Midbrain (tissue), 1 donor: ENCODE results near the gene NXF1.
"Not testable (repeated sequence)": the region's sequence is repeated elsewhere in the genome, so short reads cannot be mapped to it uniquely, and the experiment has no call there.

Source experiments
- DNase-seq: peaks from one replicate; lab custom pipeline; 2025; lab: John Stamatoyannopoulos, UW

NXF1 gene

DNA sequence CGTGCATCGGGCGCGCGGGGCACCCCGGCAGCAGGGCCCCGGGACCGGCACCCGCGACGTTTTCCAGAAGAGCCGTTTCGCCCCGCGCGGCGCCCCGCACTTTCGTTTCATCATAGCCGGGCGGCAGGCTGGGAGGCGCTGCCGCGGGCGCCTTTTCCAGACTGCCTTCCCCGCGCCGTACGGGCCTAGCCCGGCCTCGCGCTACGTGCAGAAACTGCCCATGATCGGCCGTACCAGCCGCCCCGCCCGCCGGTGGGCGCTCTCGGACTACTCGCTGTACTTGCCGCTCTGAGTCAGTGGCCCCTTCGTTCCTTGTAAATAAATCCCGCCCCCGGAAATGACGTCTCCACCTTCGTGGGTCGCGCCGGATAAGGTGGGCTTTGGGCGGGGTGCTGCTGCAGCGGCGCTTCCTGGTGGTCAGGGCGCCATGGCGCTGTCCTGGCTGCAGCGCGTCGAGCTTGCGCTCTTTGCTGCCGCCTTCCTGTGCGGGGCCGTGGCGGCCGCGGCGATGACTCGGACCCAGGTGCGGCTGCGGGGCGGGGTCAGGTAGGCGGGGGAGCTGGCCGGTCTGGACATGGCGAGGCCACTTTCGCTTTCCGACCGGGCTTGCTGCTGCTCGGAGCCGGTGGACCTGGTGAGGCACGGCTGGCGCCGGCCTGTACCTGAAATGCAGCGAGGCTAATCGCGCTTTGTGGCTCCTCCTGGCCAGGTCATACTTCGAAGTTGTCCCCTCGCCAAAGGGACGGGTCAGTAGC lies 18.1 kb downstream of the NXF1 start, which contains the start of gene TMEM179B:
Gene TMEM179B (plus strand): TSS at position 398 of the 755 bp plus-strand sequence. CDS start 30 bp downstream, at position 428.
- peak; percentile 98 for DNase-seq

DNA sequence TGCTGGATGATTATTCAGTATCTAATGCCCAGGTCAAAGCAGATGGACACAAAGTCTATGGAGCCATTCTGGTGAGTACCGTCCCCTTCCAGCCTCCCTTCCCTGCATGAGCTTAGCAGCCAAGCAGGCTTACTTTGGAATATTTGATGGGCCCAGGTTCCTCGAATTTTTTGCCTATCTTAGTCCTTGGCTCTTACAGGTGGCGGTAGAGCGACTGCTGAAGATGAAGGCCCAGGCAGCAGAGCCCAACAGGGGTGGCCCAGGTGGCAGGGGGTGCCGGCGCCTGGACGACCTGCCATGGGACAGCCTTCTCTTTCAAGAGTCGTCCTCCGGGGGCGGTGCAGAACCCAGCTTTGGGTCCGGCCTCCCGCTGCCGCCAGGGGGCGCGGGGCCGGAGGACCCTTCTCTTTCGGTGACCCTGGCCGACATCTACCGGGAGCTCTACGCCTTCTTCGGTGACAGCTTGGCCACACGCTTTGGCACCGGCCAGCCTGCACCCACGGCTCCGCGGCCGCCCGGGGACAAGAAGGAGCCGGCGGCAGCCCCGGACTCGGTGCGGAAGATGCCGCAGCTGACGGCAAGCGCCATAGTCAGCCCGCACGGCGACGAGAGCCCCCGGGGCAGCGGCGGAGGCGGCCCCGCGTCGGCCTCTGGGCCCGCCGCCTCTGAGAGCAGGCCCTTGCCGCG lies 18.8 kb downstream of the NXF1 start:
- DNase-seq = peak; percentile 88

DNA sequence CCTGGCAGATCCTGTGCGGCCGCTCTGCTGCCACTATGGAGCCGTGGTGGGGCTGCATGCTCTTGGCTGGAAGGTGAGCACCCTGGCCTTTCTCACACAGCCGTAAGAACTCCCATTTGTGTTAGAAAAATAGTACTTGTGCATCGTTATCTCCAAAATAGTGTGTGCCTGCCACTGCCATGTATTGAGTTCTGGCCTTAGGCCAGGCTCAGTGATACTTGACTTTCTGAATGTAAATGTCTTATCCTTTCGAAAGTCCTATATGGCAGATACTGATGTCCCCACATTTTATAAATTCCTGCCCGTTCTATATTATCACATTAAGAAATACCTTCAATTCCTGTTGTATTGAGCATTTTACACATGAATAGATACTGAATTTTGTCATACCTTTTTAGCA lies 22.5 kb downstream of the NXF1 start:
- no peak for DNase-seq

DNA sequence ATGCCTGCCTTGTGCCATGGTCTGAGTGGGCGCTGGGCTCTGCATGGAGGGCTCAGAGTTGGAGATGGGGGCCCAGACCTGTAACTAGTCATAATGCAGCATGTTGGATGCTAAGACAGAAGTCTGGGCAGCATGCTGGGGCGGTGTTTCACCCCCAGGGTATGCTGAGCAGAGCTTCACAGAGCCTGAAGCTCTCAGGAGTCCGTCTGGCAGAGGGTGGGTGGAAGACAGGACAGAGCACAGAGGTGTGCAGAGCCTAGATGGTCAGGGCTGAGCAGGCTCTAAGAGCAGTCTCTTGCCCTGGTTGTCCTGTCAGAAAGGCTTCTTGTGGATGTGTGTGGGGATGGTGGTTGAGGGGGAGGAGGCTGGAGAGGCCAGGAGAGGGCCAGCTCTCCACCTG lies 26.8 kb downstream of the NXF1 start:
- no peak for DNase-seq

DNA sequence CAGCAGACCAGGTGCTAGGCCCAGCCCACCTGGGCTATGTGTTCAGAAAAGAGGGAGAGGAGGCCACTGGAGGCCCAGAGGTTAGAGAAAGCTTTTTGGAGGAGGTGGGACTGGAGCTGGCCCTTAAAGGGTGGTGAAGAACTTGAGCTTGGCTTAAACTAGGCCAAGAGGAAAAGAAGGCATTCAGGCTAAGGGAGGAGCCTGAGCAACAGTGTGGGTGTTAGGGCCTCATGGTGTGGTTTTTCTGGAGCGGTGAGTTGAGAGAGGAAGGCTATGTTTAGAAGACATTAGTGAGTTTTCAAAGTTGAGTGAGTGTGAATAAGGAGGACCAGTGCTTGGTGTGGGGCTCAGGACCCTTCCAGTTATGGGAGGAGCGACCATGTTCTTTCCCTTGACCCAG lies 27.9 kb downstream of the NXF1 start:
- no peak for DNase-seq

DNA sequence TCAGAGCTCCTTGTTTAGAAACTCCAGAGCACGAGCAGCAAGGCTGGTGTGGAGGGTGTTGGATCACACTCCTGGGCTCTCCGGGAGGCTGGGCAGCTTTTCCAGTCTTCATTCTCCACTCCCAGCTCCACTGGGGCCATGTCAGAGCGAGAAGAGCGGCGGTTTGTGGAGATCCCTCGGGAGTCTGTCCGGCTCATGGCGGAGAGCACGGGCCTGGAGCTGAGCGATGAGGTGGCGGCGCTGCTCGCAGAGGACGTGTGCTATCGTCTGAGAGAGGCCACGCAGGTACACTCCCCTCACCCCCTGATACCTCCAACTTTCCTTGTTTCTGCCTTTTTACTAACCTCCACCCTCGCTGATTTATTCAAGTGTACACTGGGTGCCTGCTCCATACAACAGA lies 29.6 kb downstream of the NXF1 start:
- no peak for DNase-seq

DNA sequence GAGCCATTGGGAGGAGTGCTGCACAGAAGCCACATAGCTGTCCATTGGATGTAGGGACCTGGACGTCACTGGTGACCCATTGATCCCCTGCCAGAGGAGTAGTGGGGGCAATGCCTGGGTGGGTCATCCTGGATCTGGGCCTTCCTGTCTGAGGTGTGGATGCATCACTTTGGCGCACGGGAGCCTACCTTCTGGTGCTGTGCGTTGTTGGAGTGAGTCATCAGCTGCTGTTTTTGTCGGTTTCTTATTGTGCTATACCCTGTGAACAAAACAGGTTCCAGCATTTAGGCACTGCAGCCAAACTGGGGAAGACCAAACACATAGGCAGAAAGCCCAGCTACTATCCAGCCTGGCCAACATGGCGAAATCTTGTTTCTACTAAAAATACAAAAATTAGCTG lies 30.8 kb downstream of the NXF1 start:
- no peak for DNase-seq

DNA sequence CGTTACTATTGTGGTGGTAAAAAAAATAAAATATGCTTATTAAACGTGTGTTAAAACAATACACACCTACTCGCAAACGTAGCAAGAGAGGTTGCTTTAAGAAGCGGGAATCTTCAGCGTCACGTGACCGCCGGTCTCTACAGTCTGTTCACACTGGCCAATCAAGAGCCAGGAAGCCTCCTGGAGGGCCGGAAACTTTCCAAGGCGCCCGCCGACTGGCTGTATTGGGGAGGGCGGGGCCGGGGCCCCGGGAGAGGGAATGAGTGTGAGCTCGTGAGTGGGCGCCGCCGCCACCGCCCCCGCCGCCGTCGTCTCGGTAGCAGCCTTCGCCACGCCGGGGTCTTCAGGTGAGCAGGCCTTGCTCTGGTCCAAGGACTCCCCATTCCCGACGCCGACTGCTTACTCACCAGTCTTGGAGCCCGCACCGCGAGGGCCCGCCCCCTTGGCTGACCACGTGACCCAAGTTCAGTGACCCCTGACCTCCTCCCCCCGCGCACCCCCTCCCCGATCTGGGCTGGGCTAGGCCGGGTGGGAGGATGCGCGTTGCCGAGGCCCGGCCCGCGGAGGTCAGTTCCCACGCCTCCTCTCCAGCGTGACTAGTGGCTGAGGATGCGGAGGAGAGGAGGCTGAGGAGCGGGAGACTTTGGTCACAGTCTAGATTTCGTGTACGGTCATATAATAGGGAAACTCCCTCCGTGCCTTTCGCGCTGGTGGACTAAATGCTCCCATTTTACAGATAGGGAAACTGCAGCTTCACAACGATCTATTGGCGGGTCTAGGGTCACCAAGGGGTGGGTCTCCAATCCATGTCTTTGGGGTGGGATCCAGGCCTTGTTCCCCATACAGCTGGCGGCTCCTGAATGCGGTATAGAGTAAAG lies 33.9 kb downstream of the NXF1 start, which contains the start of gene TAF6L:
Gene TAF6L (plus strand): TSS at position 253 of the 878 bp plus-strand sequence. CDS start 4,388 bp downstream, outside the sequence.
- peak; percentile 97 for DNase-seq

DNA sequence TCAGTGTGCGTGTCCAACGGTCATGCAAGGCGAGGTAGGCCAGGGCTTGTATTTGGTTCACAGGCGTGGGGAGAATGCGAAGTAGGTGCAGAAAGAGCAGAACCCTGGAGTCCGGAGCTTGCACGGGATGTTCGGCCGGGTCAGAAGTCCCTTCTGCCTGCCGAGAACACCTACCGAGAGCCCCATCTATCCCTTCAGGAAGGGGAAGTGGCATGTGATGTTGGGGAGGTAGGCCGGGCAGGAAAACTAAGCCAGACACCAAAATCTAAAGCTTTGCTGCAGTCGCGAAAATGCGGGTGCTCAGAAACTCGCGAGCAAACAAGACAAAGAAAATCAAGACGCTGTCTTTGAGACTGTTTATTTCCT lies 34.5 kb downstream of the NXF1 start:
- DNase-seq = peak; percentile 74

DNA sequence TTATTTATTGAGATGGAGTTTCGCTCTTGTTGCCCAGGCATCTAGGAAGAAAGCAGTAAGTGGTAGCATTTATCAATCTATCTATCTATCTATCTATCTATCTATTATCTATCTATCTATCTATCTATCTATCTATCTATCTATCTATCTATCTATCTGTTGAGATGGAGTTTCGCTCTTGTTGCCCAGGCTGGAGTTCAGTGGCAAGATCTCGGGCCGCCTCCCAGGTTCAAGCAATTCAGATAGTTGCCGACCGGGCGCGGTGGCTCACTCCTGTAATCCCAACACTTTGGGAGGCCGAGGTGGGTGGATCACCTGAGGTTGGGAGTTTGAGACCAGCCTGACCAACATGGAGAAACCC lies 44.4 kb downstream of the NXF1 start:
- DNase-seq = not testable (repeated sequence)

DNA sequence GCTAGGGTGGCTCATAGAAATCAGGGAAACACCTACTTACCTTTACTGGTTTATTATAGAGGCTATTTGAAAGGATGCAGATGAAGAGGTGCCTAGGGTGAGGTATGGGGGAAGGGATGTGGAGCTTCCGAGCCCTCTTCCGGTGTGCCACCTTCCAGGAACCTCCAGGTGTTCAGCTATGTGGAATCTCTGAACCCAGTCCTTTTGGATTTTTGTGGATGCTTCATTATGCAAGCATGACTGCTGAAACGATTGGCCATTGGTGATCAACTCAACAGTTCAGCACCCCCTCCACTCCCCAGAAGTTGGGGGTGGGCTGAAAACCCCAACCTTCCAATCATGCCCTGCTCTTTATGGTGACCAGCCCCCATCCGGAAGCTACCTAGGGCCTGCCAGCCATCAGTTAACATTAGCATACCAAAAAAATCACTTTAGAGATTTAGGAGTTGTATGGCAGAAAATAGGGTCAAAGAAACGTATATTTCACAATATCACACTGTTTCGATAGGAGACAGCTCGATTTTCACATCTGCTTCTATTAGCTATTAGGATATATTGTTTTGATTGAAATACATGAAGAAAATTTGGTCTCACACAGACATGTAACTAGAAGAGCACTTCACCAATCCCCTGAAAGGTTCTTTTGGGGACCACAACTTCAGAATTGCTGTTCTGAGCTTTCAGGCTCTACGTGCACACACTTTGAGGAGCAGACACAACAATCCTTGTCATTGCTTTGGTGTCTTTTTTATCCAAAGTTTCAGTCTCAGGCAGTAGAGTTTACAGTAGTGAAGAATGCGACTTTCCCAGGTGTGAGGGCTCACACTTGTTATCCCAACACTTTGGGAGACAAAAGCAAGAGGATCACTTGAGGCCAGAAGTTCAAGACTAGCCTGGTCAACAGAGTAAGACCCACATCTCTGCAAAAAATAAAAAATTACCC lies 47.1 kb downstream of the NXF1 start:
- DNase-seq = no peak

DNA sequence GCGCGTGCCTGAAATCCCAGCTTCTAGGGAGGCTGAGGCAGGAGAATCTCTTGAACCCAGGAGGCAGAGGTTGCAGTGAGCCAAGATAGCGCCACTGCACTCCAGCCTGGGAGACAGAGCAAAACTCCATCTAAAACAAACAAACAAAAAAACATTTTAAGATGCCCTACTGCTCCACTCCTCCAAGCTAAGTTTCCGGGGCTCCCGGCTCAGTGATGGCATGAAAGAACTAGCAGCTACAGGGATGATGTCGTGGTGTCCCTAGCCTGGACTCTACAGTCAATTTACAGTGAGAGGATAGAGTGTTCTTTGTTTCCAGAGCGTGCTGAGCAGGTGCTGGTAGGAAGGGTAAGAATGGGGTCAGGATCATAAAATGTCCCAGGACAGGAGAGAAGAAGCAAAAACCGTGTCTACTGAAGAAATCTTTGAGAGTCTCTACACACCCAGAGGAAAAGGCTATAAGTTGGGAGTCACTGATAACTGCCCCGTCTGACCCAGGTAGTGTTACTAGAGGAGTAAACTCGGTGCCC lies 50.1 kb downstream of the NXF1 start:
- DNase-seq = no peak

DNA sequence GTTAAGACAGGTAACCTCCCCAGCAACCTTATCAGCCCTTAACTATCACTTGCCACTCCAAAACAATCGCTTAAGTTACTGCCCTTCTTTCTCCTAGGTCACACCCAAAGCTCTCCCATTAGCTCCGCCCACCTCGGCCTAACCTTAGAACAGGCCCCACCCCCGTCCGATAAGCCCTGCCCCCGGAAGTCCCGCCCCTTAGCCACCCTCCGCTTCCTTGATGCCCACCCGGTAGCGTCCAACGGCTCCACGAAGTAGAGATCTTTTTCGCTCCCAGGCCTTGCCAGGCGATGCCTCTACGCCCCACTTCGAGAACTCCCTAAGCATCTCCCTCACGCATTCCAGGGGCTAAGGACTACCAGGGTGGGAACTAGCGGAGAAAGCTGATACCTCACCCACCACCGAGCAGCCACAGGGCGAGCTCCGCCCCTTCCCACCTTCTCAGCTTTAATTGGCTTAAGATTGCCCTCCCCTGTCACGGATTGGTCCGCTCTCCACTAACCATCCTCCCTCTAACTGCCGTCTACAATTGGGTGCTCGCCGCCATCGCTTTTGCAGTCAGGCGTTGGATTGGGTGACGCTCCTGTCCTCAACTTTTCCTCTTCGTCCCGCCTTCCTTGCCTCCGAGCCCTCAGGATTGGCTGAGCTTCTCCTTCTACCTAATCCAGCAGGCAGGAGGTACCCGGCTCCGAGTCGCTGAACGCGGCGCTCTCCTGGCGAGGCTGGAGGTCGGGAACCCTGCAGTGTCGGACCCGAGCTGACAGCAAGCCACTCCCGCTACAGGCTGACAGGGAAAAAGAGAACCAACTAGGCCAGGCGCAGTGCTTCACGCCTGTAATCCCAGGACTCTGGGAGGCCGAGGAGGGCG lies 51.3 kb downstream of the NXF1 start, which contains the start of gene ZBTB3:
Gene ZBTB3 (minus strand): TSS at position 425 of the 868 bp plus-strand sequence. CDS start 496 bp downstream, outside the sequence.
- peak; percentile 98 for DNase-seq

DNA sequence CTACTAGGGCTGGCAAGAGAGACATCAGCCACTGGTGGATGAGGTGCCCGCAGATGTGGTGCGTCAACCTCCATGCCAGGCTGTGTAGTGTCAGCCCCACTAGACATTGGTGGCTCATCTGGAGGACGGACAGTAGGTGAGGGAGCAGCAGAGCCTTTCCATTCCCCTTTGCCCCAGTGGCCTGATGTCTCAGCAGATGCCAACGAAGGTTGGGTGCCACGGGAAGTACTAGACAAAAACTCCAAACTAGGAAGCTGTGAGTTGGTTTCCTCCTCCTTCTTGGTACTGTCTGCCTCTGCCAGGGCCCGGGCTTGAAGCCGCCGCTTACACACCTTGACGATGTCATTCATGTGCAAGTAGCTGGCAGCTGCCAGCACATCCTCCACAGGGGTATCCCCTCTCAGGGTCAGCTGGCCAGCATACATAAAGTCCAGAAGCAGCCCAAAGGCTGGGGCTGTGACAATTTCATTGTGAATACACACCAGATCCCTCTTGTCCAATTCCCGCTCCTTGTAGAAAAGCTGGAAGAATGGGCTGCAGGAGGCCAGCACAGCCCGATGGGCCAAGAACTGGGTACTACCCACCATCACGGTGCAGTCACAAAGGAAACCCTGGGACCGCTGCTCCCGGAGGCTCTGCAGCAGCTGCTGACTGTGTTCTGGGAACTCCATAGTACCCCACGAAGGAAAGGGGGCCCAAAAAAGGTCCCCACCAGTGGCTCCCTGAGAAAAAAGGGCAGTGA lies 52.1 kb downstream of the NXF1 start:
- no peak for DNase-seq

DNA sequence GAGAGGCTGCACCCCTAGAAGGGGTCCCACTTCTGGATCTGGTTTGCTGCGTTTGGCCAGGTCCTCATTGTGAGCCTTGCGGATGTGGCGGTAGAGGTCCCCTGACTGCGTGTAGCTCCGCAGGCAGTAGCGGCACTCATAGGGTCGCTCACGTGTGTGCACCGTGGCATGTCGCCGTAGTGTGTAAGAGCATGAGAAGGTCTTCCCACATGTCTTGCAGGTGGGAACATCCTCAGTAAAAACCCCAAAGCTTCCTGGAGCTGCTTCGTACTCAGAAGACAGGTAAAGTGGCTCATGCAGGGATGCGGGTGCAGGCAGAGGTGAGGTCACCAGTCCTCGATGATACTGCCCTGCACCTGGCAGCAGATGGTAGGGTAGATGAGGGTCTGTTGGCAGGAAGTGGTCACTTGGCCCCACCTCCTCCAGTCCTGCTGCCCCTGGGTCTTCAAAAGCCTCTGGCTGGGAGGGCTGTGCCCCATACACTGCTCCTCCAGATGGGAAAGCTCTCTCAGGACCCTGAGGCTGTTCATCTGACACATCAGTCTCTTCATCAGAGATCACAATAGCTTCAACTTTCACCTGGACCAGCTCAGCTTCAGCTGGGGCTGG lies 53.0 kb downstream of the NXF1 start:
- no peak for DNase-seq

DNA sequence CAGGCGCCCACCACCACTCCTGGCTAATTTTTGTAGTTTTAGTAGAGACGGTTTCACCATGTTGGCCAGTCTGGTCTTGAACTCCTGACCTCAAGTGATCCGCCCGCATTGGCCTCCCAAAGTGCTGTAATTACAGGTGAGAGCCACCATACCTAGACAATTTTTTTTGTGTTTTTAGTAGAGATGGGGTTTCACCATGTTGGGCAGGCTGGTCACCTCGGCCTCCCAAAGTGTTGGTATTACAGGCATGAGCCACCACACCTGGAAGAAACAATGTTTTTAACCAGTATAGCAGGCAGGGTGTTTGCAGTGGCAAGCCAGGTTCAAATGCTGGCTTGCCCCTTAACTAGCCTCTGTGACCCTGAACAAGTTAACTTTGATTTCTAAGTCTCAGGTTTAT lies 55.3 kb downstream of the NXF1 start:
- DNase-seq = not testable (repeated sequence)

DNA sequence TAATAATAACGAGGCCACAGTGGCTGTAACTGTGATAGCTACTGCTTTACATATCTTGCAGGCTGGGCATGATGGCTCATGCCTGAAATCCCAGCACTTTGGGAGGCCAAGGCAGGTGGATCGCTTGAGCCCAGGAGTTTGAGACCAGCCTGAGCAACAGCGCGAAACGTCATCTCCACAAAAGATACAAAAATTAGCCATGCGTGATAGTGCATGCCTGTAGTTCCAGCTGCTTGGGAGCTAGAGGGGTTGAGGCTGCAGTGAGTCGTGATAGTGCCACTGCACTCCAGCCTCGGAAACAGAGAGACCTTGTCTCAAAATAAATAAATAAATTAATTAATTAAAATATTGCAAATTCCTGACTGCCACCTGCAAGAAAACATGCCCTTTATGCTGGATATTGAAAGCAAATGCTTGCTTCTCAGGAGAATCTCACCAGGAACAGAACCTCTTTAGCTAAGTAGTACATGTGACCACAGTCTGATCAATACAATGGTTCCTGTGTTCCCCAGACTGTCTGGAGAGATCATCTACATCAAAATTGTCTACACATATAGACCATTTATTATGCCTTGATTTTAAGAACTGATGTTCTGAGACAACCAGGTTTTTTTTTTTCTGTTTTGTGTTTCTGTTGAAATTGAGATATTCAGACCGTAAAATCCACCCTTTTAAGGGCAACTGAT lies 57.6 kb downstream of the NXF1 start:
- DNase-seq = no peak
